ENCODE data around the gene DPM3.

DNA sequence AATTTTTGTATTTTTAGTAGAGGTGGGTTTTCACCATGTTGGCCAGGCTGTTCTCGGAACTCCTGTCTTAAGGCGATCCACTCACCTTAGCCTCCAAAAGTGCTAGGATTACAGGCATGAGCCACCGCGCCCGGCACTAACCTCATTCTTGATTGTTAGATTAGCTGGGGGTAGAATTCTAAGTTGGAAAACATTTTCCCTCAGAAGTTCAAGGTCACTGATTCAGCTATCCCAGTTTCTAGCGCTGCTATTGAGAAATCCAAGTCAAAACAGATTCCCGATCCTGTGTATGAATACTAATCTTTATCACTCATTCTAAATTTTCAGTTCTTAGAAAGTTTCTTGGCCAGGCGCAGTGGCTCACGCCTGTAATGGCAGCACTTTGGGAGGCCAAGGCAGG lies 37.0 kb downstream of the DPM3 start:
- TF ChIP-seq, protein P1, sequence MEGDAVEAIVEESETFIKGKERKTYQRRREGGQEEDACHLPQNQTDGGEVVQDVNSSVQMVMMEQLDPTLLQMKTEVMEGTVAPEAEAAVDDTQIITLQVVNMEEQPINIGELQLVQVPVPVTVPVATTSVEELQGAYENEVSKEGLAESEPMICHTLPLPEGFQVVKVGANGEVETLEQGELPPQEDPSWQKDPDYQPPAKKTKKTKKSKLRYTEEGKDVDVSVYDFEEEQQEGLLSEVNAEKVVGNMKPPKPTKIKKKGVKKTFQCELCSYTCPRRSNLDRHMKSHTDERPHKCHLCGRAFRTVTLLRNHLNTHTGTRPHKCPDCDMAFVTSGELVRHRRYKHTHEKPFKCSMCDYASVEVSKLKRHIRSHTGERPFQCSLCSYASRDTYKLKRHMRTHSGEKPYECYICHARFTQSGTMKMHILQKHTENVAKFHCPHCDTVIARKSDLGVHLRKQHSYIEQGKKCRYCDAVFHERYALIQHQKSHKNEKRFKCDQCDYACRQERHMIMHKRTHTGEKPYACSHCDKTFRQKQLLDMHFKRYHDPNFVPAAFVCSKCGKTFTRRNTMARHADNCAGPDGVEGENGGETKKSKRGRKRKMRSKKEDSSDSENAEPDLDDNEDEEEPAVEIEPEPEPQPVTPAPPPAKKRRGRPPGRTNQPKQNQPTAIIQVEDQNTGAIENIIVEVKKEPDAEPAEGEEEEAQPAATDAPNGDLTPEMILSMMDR (IDR thresholded peaks at IDR 0.05) = no peak
- TF ChIP-seq POLR2AphosphoS5 (IDR thresholded peaks at IDR 0.05) (no peak), POLR2A (IDR thresholded peaks at IDR 0.05; ENCODE audit: low read depth) (no peak), EP300 (IDR thresholded peaks at IDR 0.05) (no peak)

Data from esophagus muscularis mucosa (tissue), 4 donors.